NCI-H2227 (cell line): ENCODE measurements around the gene NFU1.
"Not testable (repeated sequence)": the region's sequence is repeated elsewhere in the genome, so short reads cannot be mapped to it uniquely, and the experiment has no call there.

Experiments
- DNase-seq: peaks from one replicate; lab custom pipeline; 2025; ENCODE audit not compliant: unreplicated experiment; lab: John Stamatoyannopoulos, UW

Gene NFU1

GRCh38 chr2:69389271-69389670, 48.0 kb downstream of the NFU1 start:
- no peak for DNase-seq

- peak; percentile 30 for DNase-seq
Measured at GRCh38 chr2:69387770-69388481, 49.3 kb downstream of the NFU1 start.

GRCh38 chr2:69386789-69387734, 50.2 kb downstream of the NFU1 start, which contains the start of gene GFPT1:
Gene GFPT1, minus strand, starts transcription at chr2:69387227. Its CDS starts 156 bp downstream, at chr2:69387071.
- DNase-seq = peak; percentile 97

- DNase-seq = no peak
Measured at GRCh38 chr2:69386360-69386759, 50.9 kb downstream of the NFU1 start.

GRCh38 chr2:69385443-69386151, 51.6 kb downstream of the NFU1 start:
- DNase-seq = no peak

- no peak for DNase-seq
Measured at GRCh38 chr2:69384618-69385081, 52.6 kb downstream of the NFU1 start.

GRCh38 chr2:69383176-69383812, 53.9 kb downstream of the NFU1 start:
- DNase-seq = no peak

GRCh38 chr2:69382547-69382946, 54.7 kb downstream of the NFU1 start:
- no peak for DNase-seq

GRCh38 chr2:69381337-69381737, 55.9 kb downstream of the NFU1 start:
- no peak for DNase-seq

GRCh38 chr2:69380072-69380917, 56.9 kb downstream of the NFU1 start:
- no peak for DNase-seq

GRCh38 chr2:69376403-69376802, 60.8 kb downstream of the NFU1 start:
- DNase-seq = no peak

GRCh38 chr2:69375494-69376353, 61.5 kb downstream of the NFU1 start:
- peak; percentile 13 for DNase-seq

- DNase-seq = no peak
Measured at GRCh38 chr2:69372767-69373166, 64.5 kb downstream of the NFU1 start.

- no peak for DNase-seq
Measured at GRCh38 chr2:69369802-69370201, 67.4 kb downstream of the NFU1 start.

GRCh38 chr2:69368588-69368987, 68.6 kb downstream of the NFU1 start:
- no peak for DNase-seq

GRCh38 chr2:69359371-69359770, 77.9 kb downstream of the NFU1 start:
- DNase-seq = no peak

- DNase-seq = no peak
Measured at GRCh38 chr2:69358914-69359313, 78.3 kb downstream of the NFU1 start.

GRCh38 chr2:69356471-69356870, 80.8 kb downstream of the NFU1 start:
- no peak for DNase-seq

- not testable (repeated sequence) for DNase-seq
Measured at GRCh38 chr2:69354976-69355375, 82.3 kb downstream of the NFU1 start.
